GM10266 (cell line): Measurements from ENCODE around the gene MRPL24.

Experiments used
- DNase-seq: peaks from one replicate; pipeline ENCODE4 v3.0.0; 2012; ENCODE audit errors: extremely low spot score
- CTCF ChIP-seq: IDR thresholded peaks from 2 replicates; pipeline ENCODE4 v1.5.1; 2012; ENCODE audit warnings: mild to moderate bottlenecking, low read depth; ENCODE audit not compliant: control insufficient read depth, insufficient read depth; ENCODE audit errors: missing control alignments

MRPL24 gene

DNA sequence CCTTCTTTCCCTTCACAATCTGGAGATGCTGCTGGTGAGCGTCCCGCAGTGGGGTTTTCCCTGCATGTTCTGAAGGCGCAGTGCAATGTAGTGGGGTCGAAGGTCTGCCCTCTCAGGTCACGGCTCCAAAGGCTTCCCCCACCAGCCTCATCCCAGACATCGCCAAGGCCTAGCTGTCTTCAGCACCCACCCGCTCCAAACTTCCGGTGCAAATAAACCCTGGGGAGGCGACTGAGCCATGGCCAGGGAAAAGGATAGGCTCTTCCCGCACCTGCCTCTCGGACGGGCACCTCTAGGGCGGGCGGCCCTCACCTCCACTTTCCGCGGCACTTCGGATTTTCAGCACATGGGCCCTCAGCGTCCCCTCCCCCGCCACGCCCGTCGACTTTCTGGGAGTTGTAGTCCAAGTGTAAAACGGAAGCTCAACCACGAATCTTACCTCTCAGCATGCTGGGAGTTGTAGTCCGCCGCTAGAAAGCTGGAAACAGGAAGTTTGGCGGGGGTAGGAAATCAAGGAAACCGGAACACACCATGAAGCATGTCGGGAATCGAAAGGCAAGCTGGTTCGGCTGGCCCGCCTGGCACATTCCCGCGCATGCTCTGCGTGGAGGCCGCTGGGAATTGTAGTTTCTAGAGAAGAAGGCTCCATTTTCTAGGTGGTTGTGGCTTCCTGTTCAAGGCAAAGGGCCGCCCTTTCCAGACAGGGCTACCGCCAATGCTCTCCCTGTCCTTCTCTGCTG, at the start of gene MRPL24:
Gene MRPL24 (minus strand): TSS at position 348 of the 740 bp plus-strand sequence. CDS start 2,384 bp downstream, outside the sequence.
- DNase-seq, result peak; percentile 92
- no peak for TF ChIP-seq CTCF

DNA sequence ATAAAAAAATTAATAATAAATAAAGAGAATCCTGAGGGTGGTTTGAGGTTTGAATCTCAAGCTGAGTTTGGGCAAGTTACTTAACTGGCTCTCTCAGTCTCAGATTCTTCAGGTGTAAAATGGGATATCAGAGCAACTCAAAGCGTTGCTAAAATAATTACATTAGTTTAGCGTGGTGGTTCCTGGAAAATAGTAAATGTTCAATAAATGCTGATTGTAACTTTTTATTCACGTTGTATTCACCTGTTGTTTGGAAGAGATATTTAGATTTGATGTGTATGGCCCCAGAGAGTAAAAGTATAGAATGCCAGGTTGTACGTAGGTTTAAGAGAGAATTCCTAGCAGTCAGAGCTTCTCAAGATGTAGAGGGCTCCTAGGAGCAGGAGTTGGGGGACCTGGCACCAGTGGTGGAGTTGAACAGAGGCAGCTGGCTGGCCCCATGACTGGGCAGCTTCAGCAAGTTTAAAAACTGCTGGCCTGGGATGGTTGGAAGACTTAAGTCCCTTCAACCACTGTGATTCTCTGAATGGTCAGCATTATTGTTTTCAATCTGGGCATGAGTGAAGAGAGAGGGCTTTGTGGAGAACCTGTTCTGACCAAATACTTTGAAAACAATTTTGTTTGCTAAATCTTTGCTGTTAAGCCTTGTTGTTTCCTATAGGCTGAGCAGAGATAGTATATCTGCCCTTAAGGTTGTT, 48.9 kb upstream of the MRPL24 start:
- DNase-seq, result no peak
- no peak for TF ChIP-seq CTCF

GRCh38 chr1:156788136-156788535, 47.2 kb upstream of the MRPL24 start:
- no peak for TF ChIP-seq CTCF
- DNase-seq, result no peak

- no peak for TF ChIP-seq CTCF
Observed at GRCh38 chr1:156786640-156787039, 45.8 kb upstream of the MRPL24 start.

GRCh38 chr1:156785458-156785857, 44.6 kb upstream of the MRPL24 start:
- no peak for DNase-seq
- no peak for TF ChIP-seq CTCF

More at GRCh38 chr1:156786640-156787039, 45.8 kb upstream of the MRPL24 start:
- DNase-seq, result no peak

DNA sequence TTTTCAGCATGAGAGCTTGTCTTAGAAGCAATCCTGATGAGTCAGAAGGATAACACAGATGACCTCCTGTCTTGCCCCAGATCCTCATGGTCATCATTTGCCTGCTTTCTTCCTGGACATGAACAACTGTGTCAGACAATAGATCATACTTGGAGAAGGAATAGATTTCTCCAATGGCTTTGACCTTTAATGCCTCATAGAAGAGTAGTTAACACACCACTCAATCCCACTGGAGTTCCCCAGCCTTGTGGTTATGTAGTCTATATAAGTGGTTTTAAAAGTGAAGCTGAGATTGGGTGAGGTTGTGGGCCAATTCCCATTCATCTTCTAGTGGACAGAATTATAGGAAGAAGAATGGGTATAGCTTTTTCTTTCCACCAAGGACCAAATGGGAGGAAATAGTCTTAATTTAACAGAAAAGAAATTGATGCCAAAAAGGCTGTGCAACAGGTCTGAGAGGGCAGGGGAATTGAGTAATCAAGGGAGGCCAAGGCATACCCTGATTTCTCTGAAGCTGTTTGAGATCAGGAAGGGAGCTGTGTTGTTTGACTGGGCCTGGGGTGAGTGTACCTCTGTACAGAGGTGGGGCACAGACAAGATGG, 40.8 kb upstream of the MRPL24 start:
- no peak for DNase-seq
- no peak for TF ChIP-seq CTCF

GRCh38 chr1:156777573-156777972, 36.7 kb upstream of the MRPL24 start:
- no peak for TF ChIP-seq CTCF

More at GRCh38 chr1:156777573-156777972, 36.7 kb upstream of the MRPL24 start:
- no peak for DNase-seq
